Stimulated activated CD8-positive, alpha-beta memory T cell treated with anti-CD3 and anti-CD28 coated beads, Interleukin-4, amount 100 ng/mL, for 1 hour (primary cell): ENCODE measurements around the gene HINT2.

Experiments used
- DNase-seq, 2 donors: peaks; one replicate each; pipeline ENCODE4 v3.0.0-alpha.2; 2020; ENCODE audit warnings: low read depth in 2 of 2, low spot score in 1 of 2

The HINT2 gene

GRCh38 chr9:35811381-35812024 is 3.3 kb downstream of the HINT2 start:
- DNase-seq = no peak

GRCh38 chr9:35810122-35810521 is 4.7 kb downstream of the HINT2 start:
- no peak for DNase-seq

- no peak for DNase-seq
Observed at GRCh38 chr9:35808433-35808832, 6.4 kb downstream of the HINT2 start.

GRCh38 chr9:35806101-35806500 is 8.7 kb downstream of the HINT2 start:
- DNase-seq = no peak

GRCh38 chr9:35801328-35802128 is 13.3 kb downstream of the HINT2 start:
- DNase-seq = no peak

- no peak for DNase-seq
Observed at GRCh38 chr9:35800530-35800929, 14.3 kb downstream of the HINT2 start.

GRCh38 chr9:35798658-35799374 is 16.0 kb downstream of the HINT2 start:
- DNase-seq = no peak

- no peak for DNase-seq
Observed at GRCh38 chr9:35797311-35798109, 17.3 kb downstream of the HINT2 start.

GRCh38 chr9:35795695-35796094 is 19.1 kb downstream of the HINT2 start:
- DNase-seq = no peak

GRCh38 chr9:35793461-35793860 is 21.4 kb downstream of the HINT2 start:
- DNase-seq = no peak

GRCh38 chr9:35792826-35793225 is 22.0 kb downstream of the HINT2 start:
- no peak for DNase-seq

- no peak for DNase-seq
Observed at GRCh38 chr9:35792024-35792813, 22.6 kb downstream of the HINT2 start.

- no peak for DNase-seq
Observed at GRCh38 chr9:35791297-35791921, 23.4 kb downstream of the HINT2 start, which contains the start of gene NPR2. NPR2 (plus strand) TSS chr9:35791591; CDS start chr9:35792409, 818 bp downstream.

GRCh38 chr9:35790385-35791296 is 24.2 kb downstream of the HINT2 start:
- peak; percentile 18 to 27 for DNase-seq

GRCh38 chr9:35790025-35790384 is 24.8 kb downstream of the HINT2 start:
- no peak for DNase-seq

- no peak for DNase-seq
Observed at GRCh38 chr9:35789541-35789940, 25.3 kb downstream of the HINT2 start.

GRCh38 chr9:35783418-35783817 is 31.4 kb downstream of the HINT2 start:
- DNase-seq = no peak

- DNase-seq = no peak
Observed at GRCh38 chr9:35781066-35781465, 33.8 kb downstream of the HINT2 start.

- no peak for DNase-seq
Observed at GRCh38 chr9:35778496-35778895, 36.3 kb downstream of the HINT2 start.
